ENCODE measurements around the gene SPEN.

The SPEN gene

DNA sequence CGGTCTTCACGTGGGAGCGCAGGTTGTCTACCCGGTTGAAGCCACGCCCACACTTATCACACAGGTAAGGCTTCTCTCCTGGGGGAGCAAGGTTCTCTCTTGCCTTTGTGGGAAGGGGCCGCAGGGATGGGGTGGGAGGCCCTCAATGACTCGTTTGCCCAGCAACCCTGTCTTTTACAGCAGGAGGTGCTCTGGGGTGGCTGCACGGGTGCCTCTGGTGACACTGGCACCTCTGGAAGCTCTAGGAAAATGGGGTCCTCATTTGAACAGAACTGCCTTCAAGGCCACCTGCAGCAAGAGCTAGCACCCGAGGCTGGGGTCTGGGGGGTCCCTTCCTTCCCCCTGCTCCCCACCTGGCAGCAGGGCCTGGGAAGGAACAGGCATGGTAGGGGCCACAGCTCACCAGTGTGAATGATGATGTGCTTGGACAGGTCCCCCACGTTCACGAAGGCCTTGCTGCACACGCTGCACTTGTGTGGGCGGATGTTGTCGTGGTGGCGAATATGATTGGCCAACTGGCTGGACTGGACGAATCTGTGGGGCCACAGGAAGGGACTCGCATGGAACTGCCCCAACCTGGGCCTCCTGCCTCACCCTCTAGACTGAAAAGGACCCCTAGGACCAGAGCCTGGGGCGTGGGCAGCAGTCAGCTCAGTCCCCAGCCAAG lies 95.3 kb downstream of the SPEN start:
- H3K27ac ChIP-seq (ENCODE audit: low read depth, low read length): no peak overlapping the region
- H3F3A ChIP-seq (ENCODE audit: control insufficient read depth, insufficient read depth): peaks cover 9% of the 10 kb centered on the region; the same call in 1 of the 2 replicates
- no peaks in the 10 kb centered on the region for H3K9me2 ChIP-seq (replicated peaks; ENCODE audit: control insufficient read depth, low read length)
- no peaks in the 10 kb centered on the region for H3K9me3 ChIP-seq (ENCODE audit: control insufficient read depth, insufficient read depth, low read length)
- H4K20me1 ChIP-seq (ENCODE audit: control insufficient read depth, insufficient read depth, low read depth, low read length): no peaks in the 10 kb centered on the region; the same call in 1 of the 2 replicates
- peaks cover 3% of the 10 kb centered on the region; the same call in 1 of the 2 replicates for H3K79me2 ChIP-seq (ENCODE audit: control insufficient read depth, low read length)
- H3K4me1 ChIP-seq (ENCODE audit: control insufficient read depth, low read length): no peaks in the 10 kb centered on the region
- H3K4me2 ChIP-seq (ENCODE audit: low read length): no peak overlapping the region
- H3K4me3 ChIP-seq (ENCODE audit: low read length): no peak overlapping the region
- peaks cover 92% of the 10 kb centered on the region for H3K36me3 ChIP-seq (ENCODE audit: control insufficient read depth, low read length)
- TF ChIP-seq EZH2phosphoT487 (IDR thresholded peaks at IDR 0.05; ENCODE audit: borderline replicate concordance, low read length): no peak
- TF ChIP-seq, protein P1, sequence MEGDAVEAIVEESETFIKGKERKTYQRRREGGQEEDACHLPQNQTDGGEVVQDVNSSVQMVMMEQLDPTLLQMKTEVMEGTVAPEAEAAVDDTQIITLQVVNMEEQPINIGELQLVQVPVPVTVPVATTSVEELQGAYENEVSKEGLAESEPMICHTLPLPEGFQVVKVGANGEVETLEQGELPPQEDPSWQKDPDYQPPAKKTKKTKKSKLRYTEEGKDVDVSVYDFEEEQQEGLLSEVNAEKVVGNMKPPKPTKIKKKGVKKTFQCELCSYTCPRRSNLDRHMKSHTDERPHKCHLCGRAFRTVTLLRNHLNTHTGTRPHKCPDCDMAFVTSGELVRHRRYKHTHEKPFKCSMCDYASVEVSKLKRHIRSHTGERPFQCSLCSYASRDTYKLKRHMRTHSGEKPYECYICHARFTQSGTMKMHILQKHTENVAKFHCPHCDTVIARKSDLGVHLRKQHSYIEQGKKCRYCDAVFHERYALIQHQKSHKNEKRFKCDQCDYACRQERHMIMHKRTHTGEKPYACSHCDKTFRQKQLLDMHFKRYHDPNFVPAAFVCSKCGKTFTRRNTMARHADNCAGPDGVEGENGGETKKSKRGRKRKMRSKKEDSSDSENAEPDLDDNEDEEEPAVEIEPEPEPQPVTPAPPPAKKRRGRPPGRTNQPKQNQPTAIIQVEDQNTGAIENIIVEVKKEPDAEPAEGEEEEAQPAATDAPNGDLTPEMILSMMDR (IDR thresholded peaks at IDR 0.05; ENCODE audit: low read depth, low read length, poor library complexity, severe bottlenecking): no peak
- H3K27me3 ChIP-seq (ENCODE audit: control insufficient read depth, low read length): no peaks in the 10 kb centered on the region

DNA sequence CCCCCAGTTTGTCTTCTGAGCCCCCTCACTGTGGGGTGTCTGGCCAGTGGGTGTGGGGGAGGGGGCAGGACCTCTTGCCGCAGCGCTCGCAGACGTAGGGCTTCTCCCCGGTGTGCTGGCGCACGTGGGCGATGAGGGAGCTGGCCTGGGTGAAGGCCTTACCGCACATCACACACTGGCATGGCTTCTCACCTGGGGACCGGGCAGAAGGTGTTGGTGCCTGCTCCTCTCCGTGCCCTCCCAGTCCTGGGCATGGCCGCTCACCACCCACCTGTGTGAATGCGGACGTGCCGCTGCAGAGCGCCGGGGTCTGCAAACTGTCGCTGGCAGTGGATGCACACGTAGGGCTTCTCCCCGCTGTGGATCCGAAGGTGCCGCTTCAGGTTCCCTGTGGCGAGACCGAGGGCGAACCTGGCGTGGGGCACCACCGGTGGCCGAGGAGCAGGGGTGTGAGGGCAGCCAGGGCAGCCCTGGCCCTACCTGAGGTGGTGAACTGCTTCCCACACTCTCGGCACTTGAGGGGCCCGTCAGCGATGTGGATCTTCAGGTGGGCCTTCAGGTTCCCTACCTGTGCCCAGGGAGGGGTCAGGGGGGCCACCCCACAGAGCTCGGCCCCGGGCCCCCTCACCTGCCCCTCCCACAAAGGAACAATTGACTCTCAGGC lies 96.0 kb downstream of the SPEN start:
- Histone ChIP-seq H3K36me3 (ENCODE audit: control insufficient read depth, low read length) (peaks cover 93% of the 10 kb centered on the region), H3F3A (ENCODE audit: control insufficient read depth, insufficient read depth) (peaks cover 7% of the 10 kb centered on the region; the same call in 1 of the 2 replicates), H3K4me2 (ENCODE audit: low read length) (no peak overlapping the region), H3K79me2 (ENCODE audit: control insufficient read depth, low read length) (peaks cover 6% of the 10 kb centered on the region), H3K4me3 (ENCODE audit: low read length) (no peak overlapping the region), H3K27me3 (ENCODE audit: control insufficient read depth, low read length) (no peaks in the 10 kb centered on the region), H3K9me2 (replicated peaks; ENCODE audit: control insufficient read depth, low read length) (no peaks in the 10 kb centered on the region), H3K4me1 (ENCODE audit: control insufficient read depth, low read length) (no peaks in the 10 kb centered on the region), H4K20me1 (ENCODE audit: control insufficient read depth, insufficient read depth, low read depth, low read length) (no peaks in the 10 kb centered on the region; the same call in 1 of the 2 replicates), H3K9me3 (ENCODE audit: control insufficient read depth, insufficient read depth, low read length) (no peaks in the 10 kb centered on the region), H3K27ac (ENCODE audit: low read depth, low read length) (no peak overlapping the region)
- TF ChIP-seq EZH2phosphoT487 (IDR thresholded peaks at IDR 0.05; ENCODE audit: borderline replicate concordance, low read length): no peak
- TF ChIP-seq, protein P1 (IDR thresholded peaks at IDR 0.05; ENCODE audit: low read depth, low read length, poor library complexity, severe bottlenecking): no peak

DNA sequence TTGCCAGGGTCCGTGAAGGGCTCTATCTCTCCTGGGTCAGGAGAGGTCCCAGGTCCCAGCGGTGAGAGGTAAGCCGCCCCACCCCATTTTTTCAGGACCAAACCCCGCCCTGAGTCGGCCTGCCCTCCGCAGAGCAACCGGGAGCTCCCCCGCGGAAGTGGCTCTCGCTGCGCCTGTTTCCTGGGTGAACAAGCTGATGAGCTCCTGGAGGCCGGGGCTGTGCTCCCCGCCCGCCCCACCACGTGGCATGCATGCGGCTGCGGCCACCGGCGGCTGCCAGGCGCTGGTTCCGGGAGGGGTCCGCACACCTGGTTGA lies 96.4 kb downstream of the SPEN start:
- peaks cover 93% of the 10 kb centered on the region for H3K36me3 ChIP-seq (ENCODE audit: control insufficient read depth, low read length)
- no peak overlapping the region for H3K4me2 ChIP-seq (ENCODE audit: low read length)
- H3K9me2 ChIP-seq (replicated peaks; ENCODE audit: control insufficient read depth, low read length): no peaks in the 10 kb centered on the region
- H3K27me3 ChIP-seq (ENCODE audit: control insufficient read depth, low read length): no peaks in the 10 kb centered on the region
- no peaks in the 10 kb centered on the region for H3K4me1 ChIP-seq (ENCODE audit: control insufficient read depth, low read length)
- TF ChIP-seq EZH2phosphoT487 (IDR thresholded peaks at IDR 0.05; ENCODE audit: borderline replicate concordance, low read length): no peak
- TF ChIP-seq, protein P1 (IDR thresholded peaks at IDR 0.05; ENCODE audit: low read depth, low read length, poor library complexity, severe bottlenecking): no peak
- H3K79me2 ChIP-seq (ENCODE audit: control insufficient read depth, low read length): peaks cover 11% of the 10 kb centered on the region
- no peaks in the 10 kb centered on the region; the same call in 1 of the 2 replicates for H4K20me1 ChIP-seq (ENCODE audit: control insufficient read depth, insufficient read depth, low read depth, low read length)
- no peak overlapping the region for H3K27ac ChIP-seq (ENCODE audit: low read depth, low read length)
- H3K9me3 ChIP-seq (ENCODE audit: control insufficient read depth, insufficient read depth, low read length): no peaks in the 10 kb centered on the region
- H3F3A ChIP-seq (ENCODE audit: control insufficient read depth, insufficient read depth): peaks cover 5% of the 10 kb centered on the region; the same call in 1 of the 2 replicates
- no peak overlapping the region for H3K4me3 ChIP-seq (ENCODE audit: low read length)

Data from DOHH2 (cell line).